Suprapubic skin (tissue), 3 donors: ENCODE results near the gene PCDH8.

Experiments used
- POLR2AphosphoS5 ChIP-seq, 3 donors: sonication (generic); formaldehyde crosslinking; IDR thresholded peaks; one replicate each; pipeline ENCODE4 v1.6.1; 2017; ENCODE audit warnings: antibody characterized with exemption in 3 of 3
- TF ChIP-seq, protein P1 (sequence below), 2 donors: fragments of 200-600 bp in 1 of 2; fragments of 450-650 bp in 1 of 2; sonication (generic) in 1 of 2; IDR thresholded peaks; one replicate each; pipeline ENCODE4 v1.5.1; 2016 to 2019; ENCODE audit warnings: antibody characterized with exemption in 2 of 2, mild to moderate bottlenecking in 1 of 2, moderate library complexity in 1 of 2

DNA sequence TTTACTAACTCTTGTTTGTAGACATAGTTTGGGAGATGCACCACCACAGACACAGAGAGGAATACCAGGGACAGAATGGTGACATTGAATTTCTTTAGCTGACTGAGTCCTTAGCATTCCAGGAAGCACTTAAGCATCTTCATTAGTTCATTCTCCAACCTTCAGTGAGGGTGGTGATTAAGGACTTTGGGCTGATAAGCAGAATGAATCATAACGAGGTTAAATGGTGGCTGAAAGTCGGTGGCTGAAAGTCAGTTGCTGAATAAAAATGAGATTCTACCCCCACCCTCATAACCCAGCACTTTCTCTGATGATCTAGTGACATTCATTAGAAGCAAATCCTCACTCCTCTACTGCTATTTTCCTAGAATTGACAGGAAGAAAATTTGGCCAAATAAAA lies 10.6 kb downstream of the PCDH8 start:
- TF ChIP-seq, protein P1, sequence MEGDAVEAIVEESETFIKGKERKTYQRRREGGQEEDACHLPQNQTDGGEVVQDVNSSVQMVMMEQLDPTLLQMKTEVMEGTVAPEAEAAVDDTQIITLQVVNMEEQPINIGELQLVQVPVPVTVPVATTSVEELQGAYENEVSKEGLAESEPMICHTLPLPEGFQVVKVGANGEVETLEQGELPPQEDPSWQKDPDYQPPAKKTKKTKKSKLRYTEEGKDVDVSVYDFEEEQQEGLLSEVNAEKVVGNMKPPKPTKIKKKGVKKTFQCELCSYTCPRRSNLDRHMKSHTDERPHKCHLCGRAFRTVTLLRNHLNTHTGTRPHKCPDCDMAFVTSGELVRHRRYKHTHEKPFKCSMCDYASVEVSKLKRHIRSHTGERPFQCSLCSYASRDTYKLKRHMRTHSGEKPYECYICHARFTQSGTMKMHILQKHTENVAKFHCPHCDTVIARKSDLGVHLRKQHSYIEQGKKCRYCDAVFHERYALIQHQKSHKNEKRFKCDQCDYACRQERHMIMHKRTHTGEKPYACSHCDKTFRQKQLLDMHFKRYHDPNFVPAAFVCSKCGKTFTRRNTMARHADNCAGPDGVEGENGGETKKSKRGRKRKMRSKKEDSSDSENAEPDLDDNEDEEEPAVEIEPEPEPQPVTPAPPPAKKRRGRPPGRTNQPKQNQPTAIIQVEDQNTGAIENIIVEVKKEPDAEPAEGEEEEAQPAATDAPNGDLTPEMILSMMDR (IDR thresholded peaks at IDR 0.05), result no peak
- no peak for TF ChIP-seq POLR2AphosphoS5 (IDR thresholded peaks at IDR 0.05)
